GM19240 (cell line): ENCODE results near the gene LSMEM2.

Experiments used
- DNase-seq: peaks from one replicate; pipeline ENCODE4 v3.0.0; 2011; ENCODE audit warnings: low spot score; ENCODE audit not compliant: insufficient read length

The LSMEM2 gene

GRCh38 chr3:50321336-50322114 is 42.6 kb downstream of the LSMEM2 start:
- DNase-seq = peak; percentile 80

DNA sequence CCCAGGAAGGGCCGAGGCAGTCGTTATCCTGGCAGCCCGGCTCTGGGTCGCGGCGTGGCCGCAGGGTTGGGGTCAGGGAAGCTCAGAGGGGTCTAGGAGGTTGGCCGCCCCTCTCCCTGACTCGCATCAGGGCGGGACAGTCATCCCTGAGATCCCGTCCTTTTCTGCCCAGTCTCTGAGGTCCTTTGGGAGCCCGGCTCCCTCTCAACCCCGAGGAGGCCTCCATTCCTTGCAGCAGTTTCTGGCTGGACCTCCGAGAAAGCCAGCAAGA is 43.2 kb downstream of the LSMEM2 start:
- no peak for DNase-seq

GRCh38 chr3:50322386-50323091 is 43.7 kb downstream of the LSMEM2 start, which contains the start of gene HYAL2:
Gene HYAL2 (minus strand): TSS chr3:50322745. CDS start chr3:50320489, 2,256 bp downstream.
- DNase-seq = no peak

- no peak for DNase-seq
These were observed 44.3 kb downstream of the LSMEM2 start for GRCh38 chr3:50323092-50323600.

- DNase-seq = no peak
These were observed 44.8 kb downstream of the LSMEM2 start for GRCh38 chr3:50323614-50324199.

- DNase-seq = peak; percentile 43
These were observed 45.6 kb downstream of the LSMEM2 start for GRCh38 chr3:50324351-50325112.

DNA sequence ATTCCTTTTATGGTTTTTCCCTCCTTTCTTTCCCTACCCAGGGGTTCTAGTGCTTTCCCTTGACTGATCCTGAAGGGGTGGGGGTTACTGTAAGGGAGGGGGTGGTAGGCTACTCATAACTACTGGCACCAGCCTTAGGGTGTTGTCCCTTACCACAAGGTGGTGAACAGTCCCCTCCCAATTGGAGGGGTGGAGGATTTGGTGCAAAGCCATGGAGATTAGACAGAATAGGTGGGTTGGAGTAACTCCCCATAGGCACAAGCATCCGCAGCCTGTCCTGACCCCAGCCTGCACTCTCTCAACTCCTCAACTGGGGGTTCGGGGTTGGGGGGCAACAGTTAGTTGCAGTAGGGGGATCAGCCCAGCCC is 46.2 kb downstream of the LSMEM2 start:
- DNase-seq = no peak

GRCh38 chr3:50325497-50326181 is 46.8 kb downstream of the LSMEM2 start:
- DNase-seq = no peak

DNA sequence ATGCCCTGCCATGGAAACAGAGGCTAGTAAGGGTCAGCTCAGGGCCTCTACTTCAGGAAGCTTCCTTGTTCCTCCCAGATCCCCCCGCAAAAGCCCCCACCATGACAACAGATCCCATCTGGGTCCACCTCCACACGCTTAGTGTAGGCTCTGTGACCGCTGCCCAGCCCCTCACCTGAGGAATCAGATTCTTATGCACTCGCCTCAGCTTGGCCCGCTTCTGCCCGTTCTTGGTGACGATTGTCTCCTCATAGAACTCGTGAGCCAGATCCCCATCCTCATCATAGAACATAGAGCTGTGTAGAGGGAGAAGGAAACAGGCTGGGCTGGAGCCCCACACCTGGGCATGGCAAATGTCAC is 47.3 kb downstream of the LSMEM2 start:
- DNase-seq = no peak

DNA sequence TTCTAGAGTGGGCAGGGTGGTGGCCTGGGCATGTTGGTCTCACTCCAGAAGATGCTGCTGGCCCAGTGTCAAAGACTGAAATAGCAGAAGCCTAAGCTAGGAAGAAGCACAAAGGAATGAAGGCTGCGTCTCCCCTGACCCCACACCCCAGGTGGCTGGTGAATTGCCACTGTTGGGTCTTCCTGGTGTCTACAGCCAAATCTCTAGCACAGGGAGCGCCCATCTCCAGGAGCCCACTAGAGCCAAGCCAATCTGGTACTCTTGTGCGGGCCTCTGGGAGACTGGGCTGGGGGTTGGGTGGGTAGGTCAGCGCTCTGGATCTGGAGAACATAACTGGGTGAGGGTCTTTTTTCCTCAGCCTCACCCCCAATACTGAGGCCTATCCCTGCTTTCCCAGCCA is 48.2 kb downstream of the LSMEM2 start:
- no peak for DNase-seq

DNA sequence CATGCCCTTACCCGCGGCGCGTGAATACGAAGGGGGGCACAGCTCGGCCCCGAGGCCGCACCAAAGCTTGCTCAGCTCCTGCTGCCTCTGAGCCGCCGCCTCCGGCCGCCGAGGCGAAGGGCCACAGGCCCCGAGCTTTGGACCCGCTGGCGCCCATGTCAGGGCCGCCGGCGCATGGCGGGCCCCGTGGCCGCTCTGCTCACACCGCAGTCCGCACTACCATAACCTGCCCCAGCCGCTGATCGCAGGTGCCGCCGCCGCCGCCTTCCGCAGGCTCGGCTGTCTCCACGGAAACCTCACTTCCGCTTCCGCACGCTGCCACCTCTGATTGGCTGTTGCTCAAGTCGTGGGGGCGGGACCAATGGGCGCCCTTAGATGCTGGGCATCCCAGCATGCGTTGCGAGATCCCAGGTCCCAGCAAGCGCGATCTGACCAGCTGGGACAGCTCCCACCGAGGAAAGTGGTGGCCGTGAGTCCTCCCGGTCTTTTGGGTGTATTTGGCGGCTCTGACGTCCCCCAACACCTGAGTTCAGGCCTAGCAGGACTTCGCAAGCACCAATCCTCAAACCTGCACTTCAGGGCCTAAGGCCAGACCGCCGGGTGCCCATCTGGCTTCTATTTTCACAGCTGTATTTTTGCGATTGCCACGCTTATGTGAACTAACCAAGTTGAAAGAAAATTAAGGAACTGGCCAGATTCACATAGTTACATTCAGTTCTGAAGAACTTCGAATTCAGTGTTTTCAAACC is 49.2 kb downstream of the LSMEM2 start, which contains the start of gene TUSC2:
Gene TUSC2, minus strand, starts transcription at position 281 of the 749 bp plus-strand sequence. Its CDS starts 124 bp downstream, at position 157.
- peak; percentile 90 for DNase-seq

DNA sequence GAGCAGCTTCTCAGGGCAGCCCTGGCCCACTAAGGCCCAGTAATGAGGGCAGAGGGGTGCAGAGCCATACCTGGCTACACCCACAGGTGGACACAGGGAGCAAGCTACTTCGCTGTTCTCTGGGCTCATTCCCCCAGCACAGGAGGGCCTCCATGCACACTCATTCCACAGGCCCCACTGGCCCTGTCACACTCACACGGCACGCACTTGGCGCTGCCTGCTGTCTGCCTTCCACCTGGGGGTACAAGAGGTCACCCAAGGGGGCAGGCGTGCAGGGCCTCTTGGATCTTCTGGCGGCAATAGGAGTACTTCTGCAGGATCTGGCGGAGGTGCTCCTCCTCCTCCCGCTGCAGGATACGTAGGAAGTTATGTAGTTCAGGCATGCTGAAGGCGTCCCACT is 51.4 kb downstream of the LSMEM2 start:
- no peak for DNase-seq

DNA sequence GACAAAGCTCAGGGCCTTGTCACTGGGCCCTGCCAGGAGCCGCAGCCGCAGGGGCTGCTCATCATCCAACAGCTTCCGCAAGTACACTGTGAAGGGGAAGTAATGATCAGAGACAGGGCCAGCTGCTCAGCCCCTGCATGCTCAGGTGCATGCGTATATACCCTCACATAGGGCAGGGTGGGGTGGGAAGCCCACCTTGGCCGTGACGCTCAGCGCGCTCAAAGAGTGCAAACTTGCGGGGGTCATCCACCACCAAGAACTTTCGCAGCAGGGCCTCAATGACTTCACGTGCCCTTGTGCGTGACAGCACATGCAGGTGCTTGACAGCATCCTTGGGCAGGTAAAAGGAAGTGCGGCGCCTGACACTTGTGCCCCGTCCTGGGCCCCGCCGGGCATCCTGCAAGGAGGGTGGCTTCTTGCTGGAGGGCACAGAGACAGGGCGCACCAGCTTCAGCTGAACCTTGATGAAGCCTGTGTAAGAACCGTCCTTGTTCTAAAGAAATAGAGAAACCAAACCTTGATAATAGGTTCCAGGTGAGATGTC is 52.5 kb downstream of the LSMEM2 start:
- DNase-seq = no peak

DNA sequence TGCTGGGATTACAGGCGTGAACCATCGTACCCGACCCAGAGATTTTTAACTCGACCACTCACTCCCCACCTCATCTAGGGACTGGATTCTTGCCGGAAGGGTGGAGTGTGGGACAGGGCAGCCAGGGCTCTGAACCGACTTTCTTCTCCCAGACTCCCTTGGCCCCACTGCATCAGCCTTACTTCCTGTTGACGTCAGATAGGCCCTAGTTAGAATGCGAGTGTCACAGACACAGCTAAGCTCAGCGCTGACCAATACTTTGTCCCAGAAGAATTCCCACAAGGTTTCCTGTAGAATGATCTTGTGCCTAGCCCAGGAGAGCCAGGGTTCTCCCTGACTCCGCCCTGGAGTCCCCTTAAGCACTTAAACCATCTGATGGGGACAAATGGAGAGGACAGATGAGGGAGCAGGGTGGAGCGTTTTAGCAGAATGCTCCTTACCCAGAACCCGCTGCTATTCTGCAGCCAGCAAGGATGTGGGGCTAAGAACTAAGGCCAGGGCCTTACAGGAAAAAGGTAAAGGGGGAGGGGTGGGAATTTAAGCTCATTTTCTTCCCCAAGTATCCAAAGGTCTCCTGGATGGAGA is 54.9 kb downstream of the LSMEM2 start:
- DNase-seq = no peak

- no peak for DNase-seq
These were observed 55.6 kb downstream of the LSMEM2 start for GRCh38 chr3:50334339-50335075.

GRCh38 chr3:50336452-50337174 is 57.7 kb downstream of the LSMEM2 start:
- peak; percentile 30 for DNase-seq

- DNase-seq = peak; percentile 96
These were observed 58.4 kb downstream of the LSMEM2 start for GRCh38 chr3:50337175-50337861.
